Astrocyte (in vitro differentiated cells and primary cell): ENCODE measurements around the gene PPARG.

Experiments used
- EZH2 ChIP-seq: IDR thresholded peaks from 2 replicates; pipeline ENCODE4 v1.6.1; 2012; ENCODE audit warnings: mild to moderate bottlenecking, low read length, inconsistent platforms; ENCODE audit not compliant: insufficient read depth
- TF ChIP-seq, protein P1 (sequence below): IDR thresholded peaks from 2 replicates; pipeline ENCODE4 v1.5.1; 2011; ENCODE audit warnings: low read depth, mild to moderate bottlenecking, inconsistent platforms, low read length, moderate library complexity; ENCODE audit not compliant: insufficient read depth

DNA sequence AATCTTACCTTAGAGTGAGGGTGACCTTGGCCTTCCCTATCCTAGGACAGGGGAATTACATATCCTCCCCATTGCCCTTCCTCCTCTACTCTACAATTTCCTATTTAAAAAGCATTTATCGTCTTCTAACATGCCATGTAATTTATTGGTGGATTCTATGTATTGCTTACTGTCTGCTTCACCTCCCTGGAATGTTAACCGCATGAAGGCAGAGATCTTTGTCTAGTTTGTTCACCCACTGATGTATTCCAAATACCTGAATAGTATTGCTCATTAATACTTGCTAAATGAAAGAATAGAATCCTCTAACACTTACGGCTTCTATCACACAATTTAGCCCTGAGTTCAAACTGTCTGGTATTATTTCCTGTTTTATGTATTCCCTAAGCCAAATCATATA lies 68.6 kb downstream of the PPARG start:
- TF ChIP-seq, protein P1, sequence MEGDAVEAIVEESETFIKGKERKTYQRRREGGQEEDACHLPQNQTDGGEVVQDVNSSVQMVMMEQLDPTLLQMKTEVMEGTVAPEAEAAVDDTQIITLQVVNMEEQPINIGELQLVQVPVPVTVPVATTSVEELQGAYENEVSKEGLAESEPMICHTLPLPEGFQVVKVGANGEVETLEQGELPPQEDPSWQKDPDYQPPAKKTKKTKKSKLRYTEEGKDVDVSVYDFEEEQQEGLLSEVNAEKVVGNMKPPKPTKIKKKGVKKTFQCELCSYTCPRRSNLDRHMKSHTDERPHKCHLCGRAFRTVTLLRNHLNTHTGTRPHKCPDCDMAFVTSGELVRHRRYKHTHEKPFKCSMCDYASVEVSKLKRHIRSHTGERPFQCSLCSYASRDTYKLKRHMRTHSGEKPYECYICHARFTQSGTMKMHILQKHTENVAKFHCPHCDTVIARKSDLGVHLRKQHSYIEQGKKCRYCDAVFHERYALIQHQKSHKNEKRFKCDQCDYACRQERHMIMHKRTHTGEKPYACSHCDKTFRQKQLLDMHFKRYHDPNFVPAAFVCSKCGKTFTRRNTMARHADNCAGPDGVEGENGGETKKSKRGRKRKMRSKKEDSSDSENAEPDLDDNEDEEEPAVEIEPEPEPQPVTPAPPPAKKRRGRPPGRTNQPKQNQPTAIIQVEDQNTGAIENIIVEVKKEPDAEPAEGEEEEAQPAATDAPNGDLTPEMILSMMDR, result no peak
- no peak for TF ChIP-seq EZH2
